IMR-90 (cell line): Measurements from ENCODE around the gene SREBF2. TPM values are rescaled to one million over a fixed set of nuclear protein-coding genes. Genes with fewer than 3 reads are reported as not detected.

Experiments
- ATAC-seq: fragments of 200-7000 bp; cut with Tn5 transposase; 2 replicates; pipeline ENCODE4 v1.9.1; 2020; ENCODE audit warnings: low read depth, mild to moderate bottlenecking, moderate library complexity
- BruUV-seq: library from RNA; stranded (reverse); fragments of 400-500 nt; replicated peaks from 2 replicates; lab custom pipeline; 2021; lab: Mats Ljungman, UMichigan
- CTCF ChIA-PET: fragments of 300-600 bp; formaldehyde crosslinking; extraction: SDS; loops from one replicate; lab custom pipeline; 2021; ENCODE audit warnings: antibody characterized with exemption; lab: Yijun Ruan, JAX
- POLR2A ChIA-PET: fragments of 300-600 bp; sonication (Branson Sonifier 250); formaldehyde crosslinking; loops from one replicate; lab custom pipeline; 2022; ENCODE audit warnings: antibody characterized with exemption; ENCODE audit not compliant: unreplicated experiment; lab: Charles Lee
- DNase-seq: peaks from one replicate; pipeline ENCODE4 v3.0.0; 2013
- H2AFZ ChIP-seq: replicated peaks from 2 replicates; pipeline ENCODE3; 2013; ENCODE audit warnings: low read length, mild to moderate bottlenecking; ENCODE audit not compliant: poor library complexity
- H2AK5ac ChIP-seq: 2 replicates; pipeline ENCODE4 v1.6.1; 2013; ENCODE audit warnings: low read depth, low read length, inconsistent platforms
- H2AK9ac ChIP-seq: replicated peaks from 2 replicates; pipeline ENCODE3; 2013; ENCODE audit warnings: mild to moderate bottlenecking, low read depth, low read length, moderate library complexity; ENCODE audit not compliant: poor library complexity
- H2BK120ac ChIP-seq: 2 replicates; pipeline ENCODE4 v1.6.1; 2013; ENCODE audit warnings: low read depth, low read length, inconsistent platforms
- H2BK15ac ChIP-seq: 3 replicates; pipeline ENCODE4 v1.6.1; 2013; ENCODE audit warnings: low read depth, low read length, inconsistent platforms
- H2BK20ac ChIP-seq: 2 replicates; pipeline ENCODE4 v1.6.1; 2013; ENCODE audit warnings: low read depth, mild to moderate bottlenecking, inconsistent platforms, low read length, moderate library complexity
- H2BK5ac ChIP-seq: 2 replicates; pipeline ENCODE4 v1.6.1; 2013; ENCODE audit warnings: mild to moderate bottlenecking, low read depth, low read length, inconsistent platforms; ENCODE audit not compliant: poor library complexity, severe bottlenecking
- H3K14ac ChIP-seq: replicated peaks from 2 replicates; pipeline ENCODE4 v1.6.1; 2013; ENCODE audit warnings: low read depth, low read length, inconsistent platforms
- H3K18ac ChIP-seq: 2 replicates; pipeline ENCODE4 v1.6.1; 2013; ENCODE audit warnings: low read depth, low read length, control low read depth
- H3K23ac ChIP-seq: 2 replicates; pipeline ENCODE4 v1.6.1; 2013; ENCODE audit warnings: low read depth, low read length, inconsistent platforms
- H3K27ac ChIP-seq: 2 replicates; pipeline ENCODE4 v1.5.1; 2013; ENCODE audit warnings: mild to moderate bottlenecking, control low read depth, low read length; ENCODE audit not compliant: insufficient read depth
- H3K27me3 ChIP-seq: 2 replicates; pipeline ENCODE4 v1.6.1; 2013; ENCODE audit warnings: low read length; ENCODE audit not compliant: control insufficient read depth, insufficient read depth
- H3K36me3 ChIP-seq: 2 replicates; pipeline ENCODE4 v1.6.1; 2013; ENCODE audit warnings: low read length, mixed read lengths; ENCODE audit not compliant: control insufficient read depth, insufficient read depth
- H3K4ac ChIP-seq: 2 replicates; pipeline ENCODE4 v1.6.1; 2013; ENCODE audit warnings: low read depth, low read length, inconsistent platforms
- H3K4me1 ChIP-seq: 2 replicates; pipeline ENCODE4 v1.6.1; 2013; ENCODE audit warnings: low read length, mixed read lengths; ENCODE audit not compliant: control insufficient read depth, insufficient read depth
- H3K4me2 ChIP-seq: 2 replicates; pipeline ENCODE4 v1.6.1; 2013; ENCODE audit warnings: low read depth, mild to moderate bottlenecking, control low read depth, low read length, moderate library complexity
- H3K4me3 ChIP-seq: 2 replicates; pipeline ENCODE4 v1.5.1; 2013; ENCODE audit warnings: low read depth, mild to moderate bottlenecking, control low read depth, low read length, moderate library complexity; ENCODE audit not compliant: insufficient read depth
- H3K56ac ChIP-seq: 2 replicates; pipeline ENCODE4 v1.6.1; 2013; ENCODE audit warnings: low read length, inconsistent platforms; ENCODE audit not compliant: insufficient read depth; ENCODE audit errors: extremely low read depth
- H3K79me1 ChIP-seq, 2 experiments: 2 replicates each; pipeline ENCODE4 v1.6.1; 2013; ENCODE audit warnings: low read length in 2 of 2, inconsistent platforms in 1 of 2, low read depth in 1 of 2
- H3K9ac ChIP-seq: 2 replicates; pipeline ENCODE4 v1.6.1; 2013; ENCODE audit warnings: low read depth, low read length, control low read depth
- H3K9me1 ChIP-seq: 2 replicates; pipeline ENCODE4 v1.6.1; 2013; ENCODE audit warnings: low read length, inconsistent platforms; ENCODE audit not compliant: insufficient read depth
- H3K9me3 ChIP-seq: 2 replicates; pipeline ENCODE4 v1.6.1; 2013; ENCODE audit warnings: low read length; ENCODE audit not compliant: control insufficient read depth, insufficient read depth
- H4K20me1 ChIP-seq: 2 replicates; pipeline ENCODE4 v1.6.1; 2013; ENCODE audit warnings: low read length, inconsistent platforms; ENCODE audit not compliant: insufficient read depth
- H4K5ac ChIP-seq: 2 replicates; pipeline ENCODE4 v1.6.1; 2013; ENCODE audit warnings: mild to moderate bottlenecking, low read depth, low read length, control low read depth
- H4K8ac ChIP-seq, 2 experiments: 2 replicates each; pipeline ENCODE4 v1.6.1; 2013; ENCODE audit warnings: low read depth in 2 of 2, low read length in 2 of 2, control low read depth in 1 of 2, inconsistent platforms in 1 of 2
- H4K91ac ChIP-seq: 2 replicates; pipeline ENCODE4 v1.6.1; 2013; ENCODE audit warnings: low read depth, low read length, inconsistent platforms; ENCODE audit not compliant: insufficient read depth
- CTCF ChIP-seq: conservative IDR thresholded peaks from 2 replicates; pipeline ENCODE4 v1.5.1; 2012; ENCODE audit warnings: mild to moderate bottlenecking, low read depth, low read length, improper control_type of control experiment
- MAFK ChIP-seq: IDR thresholded peaks from 2 replicates; pipeline ENCODE4 v1.6.1; 2012; ENCODE audit warnings: low read depth, low read length, improper control_type of control experiment
- MAZ ChIP-seq: IDR thresholded peaks from 2 replicates; pipeline ENCODE4 v1.6.1; 2012; ENCODE audit warnings: low read depth, mild to moderate bottlenecking, low read length, improper control_type of control experiment, moderate library complexity, borderline replicate concordance
- MXI1 ChIP-seq: IDR thresholded peaks from 2 replicates; pipeline ENCODE4 v1.6.1; 2012; ENCODE audit warnings: low read depth, mild to moderate bottlenecking, low read length, moderate library complexity, borderline replicate concordance
- NFE2L2 ChIP-seq: fragments of 150-350 bp; IDR thresholded peaks from 2 replicates; pipeline ENCODE4 v1.6.1; 2016; ENCODE audit warnings: low read depth, mild to moderate bottlenecking, low read length
- POLR2A ChIP-seq: IDR thresholded peaks from 2 replicates; pipeline ENCODE4 v1.6.1; 2012; ENCODE audit warnings: mild to moderate bottlenecking, low read depth, low read length
- RCOR1 ChIP-seq: IDR thresholded peaks from 2 replicates; pipeline ENCODE4 v1.6.1; 2012; ENCODE audit warnings: mild to moderate bottlenecking, low read length, improper control_type of control experiment; ENCODE audit not compliant: insufficient replicate concordance
- RFX5 ChIP-seq: IDR thresholded peaks from 2 replicates; pipeline ENCODE4 v1.8.0; 2012; ENCODE audit warnings: low read depth, mild to moderate bottlenecking, low read length, moderate library complexity
- SMC3 ChIP-seq: fragments of 150-350 bp; IDR thresholded peaks from 2 replicates; pipeline ENCODE4 v1.6.1; 2016; ENCODE audit warnings: low read depth, mild to moderate bottlenecking, antibody characterized with exemption, low read length, moderate library complexity
- WGBS, 2 experiments: methylation state at CpG; one replicate each; pipeline versions ENCODE4 v1.1.5 to v1.1.7; 2013; ENCODE audit warnings: missing lambda C conversion rate in 2 of 2; ENCODE audit not compliant: insufficient read length in 1 of 2; ENCODE audit errors: extremely low coverage in 2 of 2; 5-methylcytosine and 5-hydroxymethylcytosine counted together
- dilution Hi-C: fragments of 300-500 bp; cut with HindIII; formaldehyde crosslinking; loops from one replicate; pipeline ENCODE4 v1.14.3; 2018; ENCODE audit warnings: low sequenced_read_pairs; ENCODE audit not compliant: unreplicated experiment
- in situ Hi-C: fragments of 300-500 bp; cut with MboI; formaldehyde crosslinking; loops from 3 replicates; pipeline ENCODE4 v1.14.3; 2019; ENCODE audit warnings: low sequenced_read_pairs, inconsistent platforms, mixed read lengths
- intact Hi-C: fragments of 100-400 bp; cut with micrococcal nuclease; formaldehyde crosslinking; loops from 2 replicates; pipeline ENCODE4 v1.10.0; 2022
- polyA plus RNA-seq, 3 experiments: library from polyadenylated mRNA; depleted of rRNA; stranded (reverse); fragments of >200 nt; gene quantifications; 2 replicates each; pipeline ENCODE4 v1.2.3, GENCODE V29; 2012; ENCODE audit warnings: low replicate concordance in 1 of 3
- total RNA-seq: library from RNA; depleted of rRNA; stranded (reverse); fragments of >200 nt; gene quantifications from 2 replicates; pipeline ENCODE4 v1.2.3, GENCODE V29; 2012

SREBF2 gene
- total and polyA plus RNA-seq, 2 of the 4 experiments (the other 2 are of a cell fraction): 8.1 to 47.4 TPM

- H2AK9ac ChIP-seq: no peak overlapping the region
- no peak overlapping the region for H2AFZ ChIP-seq
- no peak overlapping the region for H3K23ac ChIP-seq
- no peak overlapping the region for H4K8ac ChIP-seq
- H2BK20ac ChIP-seq: no peak overlapping the region
- peaks cover 7% of the 10 kb centered on the region; the same call in 1 of the 2 replicates for H3K36me3 ChIP-seq
- H3K4me1 ChIP-seq: peaks cover 2% of the 10 kb centered on the region; the same call in 1 of the 2 replicates
- dilution Hi-C loops (no loop called here), in situ Hi-C loops (no loop called here), intact Hi-C loops (no loop called here)
- no peak overlapping the region for H3K14ac ChIP-seq
- peaks cover 7% of the 10 kb centered on the region for H4K20me1 ChIP-seq
- H2AK5ac ChIP-seq: no peak overlapping the region
- H4K91ac ChIP-seq: no peak overlapping the region
- no peaks in the 10 kb centered on the region for H3K9me3 ChIP-seq
- no peak overlapping the region for H3K9ac ChIP-seq
- H3K4me3 ChIP-seq: no peak overlapping the region
- no peak overlapping the region for H3K18ac ChIP-seq
- DNase-seq: no peak
- WGBS, 2 experiments: 54% methylated on average over 7 of the region's 14 CpGs; no CpG with 5 or more reads in 1 of the 2 experiments
- no peaks in the 10 kb centered on the region for H3K9me1 ChIP-seq
- no peak overlapping the region for H3K27ac ChIP-seq
- CTCF ChIA-PET: no interaction called here
- H3K27me3 ChIP-seq: peaks cover 44% of the 10 kb centered on the region
- no peak overlapping the region for H3K4me2 ChIP-seq
- H2BK5ac ChIP-seq: no peak overlapping the region
- BruUV-seq: no TSS peak
- no peak overlapping the region for H3K4ac ChIP-seq
- H3K79me1 ChIP-seq: no peaks in the 10 kb centered on the region
- H3K56ac ChIP-seq: no peak overlapping the region
- no peak for ATAC-seq
- no peak overlapping the region for H2BK120ac ChIP-seq
- no peak overlapping the region for H4K5ac ChIP-seq
- TF ChIP-seq NFE2L2: no peak
- no peak for TF ChIP-seq MAFK
- TF ChIP-seq RCOR1: no peak
- no peak for TF ChIP-seq MAZ
- TF ChIP-seq RFX5: no peak
- no peak for TF ChIP-seq MXI1
- TF ChIP-seq CTCF: no peak
- TF ChIP-seq POLR2A: no peak
- TF ChIP-seq SMC3: no peak
- POLR2A ChIA-PET: no interaction called here
- no peak overlapping the region for H2BK15ac ChIP-seq
Measured at GRCh38 chr22:41908411-41909309, 75.8 kb downstream of the SREBF2 start.
